Loucy (cell line): ENCODE results near the gene OR52E2.

Source experiments
- CTCF ChIP-seq: fragments of 200-600 bp; sonication (generic); conservative IDR thresholded peaks from 2 replicates; pipeline ENCODE4 v1.5.1; 2014; ENCODE audit warnings: mild to moderate bottlenecking, antibody characterized with exemption, low read length
- EZH2phosphoT487 ChIP-seq: fragments of 200-600 bp; IDR thresholded peaks from 2 replicates; pipeline ENCODE4 v1.6.1; 2018; ENCODE audit warnings: antibody characterized with exemption, mild to moderate bottlenecking, moderate library complexity, borderline replicate concordance

GRCh38 chr11:5046754-5047330 lies 12.6 kb downstream of the OR52E2 start:
- TF ChIP-seq CTCF (no peak), EZH2phosphoT487 (no peak)
